HUDEP-2 (cell line): ENCODE measurements around the gene PXDN.
"Not testable (repeated sequence)": the region's sequence is repeated elsewhere in the genome, so short reads cannot be mapped to it uniquely, and the experiment has no call there.

Source experiments
- DNase-seq, 76 experiments: peaks; one replicate each; lab custom pipeline; 2025; ENCODE audit not compliant: unreplicated experiment in 76 of 76; lab: John Stamatoyannopoulos, UW

Gene PXDN

DNA sequence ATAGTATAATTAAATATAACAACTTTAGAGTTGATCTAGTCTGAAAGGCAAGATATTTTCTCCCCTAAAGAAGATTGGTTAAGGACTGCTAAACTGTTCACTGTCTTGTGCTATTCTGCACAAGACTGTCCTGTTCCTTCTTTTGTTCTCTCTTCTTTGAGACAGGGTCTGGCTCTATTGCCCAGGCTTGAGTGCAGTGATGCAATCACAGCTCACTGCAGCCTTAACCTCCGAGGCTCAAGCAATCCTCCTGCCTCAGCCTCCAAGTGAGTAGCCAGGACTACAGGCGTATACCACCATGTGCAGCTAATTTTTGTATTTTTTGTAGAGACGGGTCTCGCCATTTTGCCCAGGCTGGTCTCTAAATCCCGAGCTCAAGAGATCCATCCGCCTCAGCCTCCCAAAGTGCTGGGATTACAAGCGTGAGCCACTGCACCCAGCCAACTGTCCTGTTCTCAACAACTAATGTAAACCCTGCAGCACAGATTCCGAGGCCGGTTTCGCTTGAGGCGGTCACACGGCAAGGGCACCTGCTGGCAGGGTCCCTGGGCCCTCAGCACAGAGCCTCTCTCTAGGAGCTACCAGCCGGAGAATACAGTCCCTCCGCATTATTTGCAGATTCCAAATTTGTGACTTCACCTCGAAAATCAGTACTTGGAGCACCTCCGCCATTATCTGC lies 16.4 kb downstream of the PXDN start:
- no peak for DNase-seq

DNA sequence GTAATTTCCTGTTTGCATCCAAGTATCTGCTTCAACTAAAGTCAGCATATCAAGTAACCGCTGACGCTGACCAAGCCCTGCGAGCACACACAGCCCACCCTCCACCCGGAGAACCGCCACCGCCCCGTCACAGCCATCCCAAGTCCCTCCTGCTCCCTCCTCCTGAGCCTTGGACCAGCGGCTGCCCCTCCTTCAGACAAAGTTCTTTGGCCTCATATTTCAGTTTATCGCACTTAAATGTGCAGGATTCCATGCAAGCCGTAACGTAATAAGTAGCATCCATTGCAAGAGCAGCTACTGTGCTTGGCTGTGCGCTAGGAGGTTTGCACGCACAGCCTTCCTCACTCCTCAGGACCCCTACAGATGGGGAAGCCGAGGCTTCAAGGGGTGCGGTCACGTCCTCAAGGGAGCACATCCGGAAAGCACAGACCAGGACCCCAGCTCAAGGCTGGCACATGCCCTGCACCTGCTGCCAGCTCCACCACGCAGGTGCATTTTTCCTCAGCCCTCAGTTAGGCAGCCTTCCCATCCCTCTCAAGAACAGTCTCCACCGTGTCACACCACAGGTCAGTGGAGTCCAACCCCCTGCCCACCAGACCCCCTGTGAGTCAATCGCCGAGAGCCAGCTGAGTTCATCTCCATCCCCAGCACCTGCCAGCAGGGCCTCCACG lies 17.1 kb downstream of the PXDN start:
- DNase-seq, result no peak

DNA sequence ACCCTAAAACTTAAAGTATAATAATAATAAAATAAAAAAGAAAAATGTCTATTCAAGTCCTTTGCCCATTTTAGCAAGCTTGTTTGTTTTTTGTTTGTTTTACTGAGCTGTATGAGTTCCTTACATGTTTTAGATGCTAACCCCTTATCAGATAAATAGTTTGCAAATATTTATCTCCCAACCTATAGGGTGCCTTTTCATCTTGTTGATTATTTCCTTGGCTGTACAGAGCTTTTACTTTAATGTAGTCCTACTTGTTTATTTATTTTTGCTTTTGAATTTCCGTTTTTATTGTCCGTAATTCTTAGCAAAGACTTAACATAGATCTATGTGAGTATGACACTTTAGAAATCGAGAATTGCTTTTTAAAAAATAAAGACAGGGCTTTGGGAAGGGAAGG lies 17.8 kb downstream of the PXDN start:
- no peak for DNase-seq

DNA sequence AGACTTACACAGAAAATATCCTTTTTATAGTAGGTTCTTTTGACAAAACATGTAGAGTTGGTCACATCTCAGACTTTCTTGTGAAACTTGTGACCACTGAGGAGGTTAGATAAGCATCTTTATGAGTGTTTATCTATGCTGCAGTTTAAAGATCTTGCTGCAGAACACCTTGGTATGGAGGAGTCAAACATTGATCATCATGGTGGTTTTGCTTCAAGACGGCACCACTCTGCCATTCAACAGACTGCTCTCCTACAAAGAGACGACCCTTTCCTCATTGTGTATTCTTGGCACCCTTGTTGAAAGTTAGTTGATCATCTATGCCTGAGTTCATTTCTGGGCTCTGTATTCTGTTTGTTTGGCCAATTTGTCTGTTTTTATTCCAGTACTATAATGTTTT lies 20.0 kb downstream of the PXDN start:
- DNase-seq, result not testable (repeated sequence)

DNA sequence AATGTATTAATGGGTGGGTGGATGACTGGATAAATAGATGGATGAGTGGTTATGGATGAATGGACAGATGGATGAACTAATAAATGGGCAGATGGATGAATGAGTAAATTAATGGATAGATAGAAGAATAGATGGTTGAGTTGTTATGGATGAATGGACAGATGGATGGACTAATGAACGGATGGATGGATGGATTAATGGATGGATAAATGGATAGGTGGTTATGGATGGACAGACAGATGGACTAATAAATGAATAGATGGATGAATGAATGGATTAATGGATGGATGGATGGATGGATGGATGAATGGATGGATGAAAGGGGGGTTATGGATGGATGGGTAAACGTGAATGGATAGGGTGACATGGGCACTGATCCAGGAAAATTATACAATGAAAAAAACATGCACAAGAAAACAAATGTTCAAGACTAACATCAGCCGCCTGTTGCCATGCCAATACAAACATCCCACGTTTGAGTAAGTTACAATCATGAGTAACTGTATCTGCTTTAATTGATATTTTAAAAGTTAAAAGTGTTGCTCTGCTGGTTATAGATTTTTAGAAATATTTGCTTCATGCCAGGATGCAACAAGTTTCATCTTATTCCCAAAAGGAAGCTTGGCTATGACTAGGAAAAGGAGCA lies 20.8 kb downstream of the PXDN start:
- DNase-seq, result no peak

DNA sequence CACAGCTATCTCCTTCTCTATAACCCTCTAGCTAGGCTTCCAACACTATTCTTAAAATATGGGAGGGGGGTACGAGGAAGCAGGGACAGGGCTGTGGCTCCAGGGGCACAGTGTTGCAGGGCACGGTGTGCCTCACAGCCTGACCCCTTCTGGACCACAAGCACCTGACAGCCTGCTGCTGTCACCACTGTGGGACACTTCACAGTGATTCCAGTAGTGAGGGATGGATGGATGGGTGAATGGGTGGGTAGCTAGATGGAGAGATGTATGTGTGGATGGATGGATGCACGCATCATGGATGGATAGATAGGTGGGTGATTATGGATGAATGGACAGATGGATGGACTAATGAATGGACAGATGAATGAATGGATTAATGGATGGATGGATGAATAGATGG lies 21.6 kb downstream of the PXDN start:
- DNase-seq, result no peak

DNA sequence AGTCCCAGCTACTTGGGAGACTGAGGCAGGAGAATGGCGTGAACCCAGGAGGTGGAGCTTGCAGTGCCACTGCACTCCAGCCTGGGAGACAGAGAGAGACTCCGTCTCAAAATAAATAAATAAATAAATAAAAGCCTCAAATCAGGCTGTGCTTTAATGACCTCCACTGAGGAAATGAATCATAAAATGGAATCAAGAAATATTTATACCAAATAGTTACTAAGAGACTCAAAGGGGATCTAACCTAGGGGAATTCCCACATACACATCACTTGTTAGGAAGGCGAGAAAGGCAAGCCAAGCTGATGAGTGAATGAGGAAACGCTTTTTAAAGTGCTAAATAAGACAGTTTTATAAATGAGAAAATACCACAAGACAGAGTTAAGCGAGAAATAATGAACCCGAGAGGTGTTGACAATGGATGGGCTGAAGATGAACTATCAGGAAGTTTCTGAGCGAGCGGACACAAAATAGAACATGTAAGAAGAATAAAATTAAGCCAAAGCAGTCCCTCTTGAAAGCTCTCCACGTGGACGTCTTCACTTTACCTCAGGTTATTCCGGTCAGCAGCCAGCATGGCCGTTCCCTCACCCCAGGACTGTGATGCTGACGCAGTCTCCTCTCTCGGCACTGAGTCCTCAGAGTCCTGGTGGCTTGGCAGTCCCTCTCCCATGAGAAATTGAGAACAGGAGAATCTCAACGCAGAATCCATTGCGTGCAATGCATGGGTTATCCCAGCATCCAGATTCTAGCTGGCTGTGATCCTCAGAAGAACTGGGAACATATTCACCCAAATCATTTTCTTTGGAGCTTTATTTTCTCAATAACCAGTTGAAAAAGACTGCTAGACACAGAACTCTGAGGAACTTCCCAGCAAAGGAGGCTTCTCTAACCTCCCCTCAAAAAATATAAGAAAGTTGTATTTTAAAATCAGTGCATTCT lies 22.3 kb downstream of the PXDN start:
- DNase-seq, result no peak

DNA sequence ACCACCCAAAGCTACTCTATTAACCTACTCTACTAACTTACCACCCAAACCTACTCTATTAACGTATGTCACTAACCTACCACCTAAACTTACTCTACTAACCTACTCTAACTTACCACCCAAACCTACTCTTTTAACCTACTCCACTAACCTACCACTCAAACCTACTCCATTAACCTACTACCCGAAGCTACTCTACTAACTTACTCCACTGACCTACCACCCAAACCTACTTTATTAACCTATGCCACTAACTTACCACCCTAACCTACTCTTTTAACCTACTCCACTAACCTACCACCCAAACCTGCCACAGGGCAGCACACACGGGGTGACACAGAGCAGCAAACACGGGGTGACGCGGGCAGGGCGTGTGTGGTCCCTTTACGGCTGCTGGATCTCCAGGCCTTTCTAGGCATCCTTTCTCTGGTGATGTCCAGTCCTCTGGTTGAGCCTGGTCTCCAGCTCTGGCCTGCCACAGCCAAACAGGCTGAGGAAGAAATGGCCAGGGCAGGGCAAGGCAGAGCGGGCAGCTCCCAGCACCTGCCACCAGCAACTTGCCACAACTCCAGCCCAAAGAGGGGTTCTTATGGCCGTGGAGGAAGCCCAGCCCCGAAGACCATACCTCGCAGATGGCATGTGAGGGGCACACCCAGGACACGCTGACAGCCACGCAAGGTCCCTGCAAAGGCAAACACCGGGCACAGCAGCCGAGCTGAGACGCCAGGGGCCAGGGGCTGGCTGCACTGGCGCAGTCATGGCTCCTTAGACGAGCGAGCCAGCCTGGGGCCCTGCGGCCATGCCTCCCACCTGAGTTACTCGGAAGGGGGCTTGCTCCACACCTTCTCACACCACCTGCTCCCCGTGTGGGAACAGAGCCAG lies 25.7 kb downstream of the PXDN start:
- no peak for DNase-seq

DNA sequence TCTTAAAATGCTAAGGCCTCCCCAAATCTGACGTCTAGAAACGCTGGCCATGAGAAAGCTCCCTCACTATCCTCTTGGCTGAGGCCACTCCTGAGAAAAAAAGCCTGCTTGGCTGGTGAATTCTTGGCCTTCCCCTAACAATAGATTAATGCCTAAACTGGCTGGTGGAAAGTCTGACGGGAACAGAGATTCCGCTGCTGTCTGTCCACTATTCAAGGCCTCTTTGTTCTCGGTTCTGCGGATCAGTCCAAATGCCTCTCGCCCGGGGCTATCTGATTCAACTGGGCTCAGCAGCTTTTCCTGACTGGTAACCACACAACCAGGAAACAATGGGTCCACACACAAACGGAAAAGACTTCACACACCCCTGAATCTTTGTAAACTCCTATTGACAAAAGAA lies 27.2 kb downstream of the PXDN start:
- no peak for DNase-seq

DNA sequence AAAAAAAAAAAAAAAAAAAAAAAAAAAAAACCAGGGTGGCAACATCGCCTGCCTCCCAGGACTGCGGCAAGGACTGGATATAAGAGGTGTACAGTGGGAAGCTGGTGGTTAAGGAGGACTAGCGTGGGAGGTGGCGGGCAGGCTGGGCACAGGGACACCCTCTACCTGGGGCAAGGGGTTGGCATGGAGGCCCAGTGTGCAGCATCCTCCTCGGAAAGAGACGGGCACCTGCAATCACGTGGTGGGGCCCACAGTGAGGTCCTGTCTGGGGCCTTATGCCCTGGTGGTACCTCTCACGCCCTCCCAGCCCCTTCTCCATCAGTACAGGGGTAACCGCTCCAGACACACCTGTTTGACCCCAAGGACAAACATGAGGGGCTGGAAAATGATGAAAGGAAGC lies 27.9 kb downstream of the PXDN start:
- DNase-seq, result no peak

DNA sequence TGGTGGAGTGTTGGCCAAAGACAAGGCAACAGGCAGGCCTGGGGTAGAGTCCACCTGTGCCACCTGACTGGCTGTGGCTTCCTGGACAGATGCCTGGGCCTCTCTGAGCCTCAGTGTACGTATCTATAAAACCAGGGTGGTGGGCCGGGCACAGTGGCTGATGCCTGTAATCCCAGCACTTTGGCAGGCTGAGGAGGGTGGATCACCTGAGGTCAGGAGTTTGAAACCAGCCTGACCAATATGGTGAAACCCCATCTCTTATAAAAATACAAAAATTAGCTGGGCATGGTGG lies 28.4 kb downstream of the PXDN start:
- DNase-seq, result not testable (repeated sequence)

DNA sequence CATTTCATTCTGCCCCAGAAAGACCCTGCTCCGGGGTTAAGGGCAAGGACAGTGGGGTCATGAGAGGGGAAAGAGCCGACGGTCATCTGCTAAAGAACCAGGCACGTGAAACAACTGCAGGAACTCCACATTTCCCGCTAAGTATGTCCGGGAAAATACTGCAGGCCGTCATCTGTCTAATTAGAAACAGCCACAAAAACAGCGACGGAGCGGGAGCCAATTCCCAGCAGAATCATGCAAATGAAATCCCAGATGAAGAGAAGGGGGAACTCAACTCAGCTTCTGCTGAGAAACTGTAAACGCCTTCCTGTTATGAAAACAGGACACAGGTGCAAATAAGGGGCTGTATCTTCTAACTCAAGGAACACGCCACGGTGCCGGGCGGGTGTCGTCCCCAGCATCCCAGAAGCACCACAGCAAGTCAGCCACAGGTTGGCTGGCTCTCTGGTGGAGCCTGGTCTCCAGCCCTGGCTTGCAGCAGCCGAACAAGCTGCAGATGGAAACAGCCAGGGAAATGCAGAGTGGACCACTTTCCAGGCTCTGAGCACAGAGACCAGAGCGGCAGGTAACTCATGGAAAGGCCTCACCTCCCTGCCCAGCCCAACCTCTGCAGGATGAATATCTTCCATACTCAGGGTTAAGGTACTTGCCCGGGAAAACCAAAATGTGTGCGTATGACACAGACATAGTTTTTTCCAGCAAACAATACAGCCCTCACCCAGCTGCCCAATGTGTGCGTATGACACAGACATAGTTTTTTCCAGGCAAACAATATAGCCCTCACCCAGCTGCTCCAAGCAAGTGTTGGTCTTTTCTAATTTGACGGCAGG lies 28.9 kb downstream of the PXDN start:
- no peak for DNase-seq

DNA sequence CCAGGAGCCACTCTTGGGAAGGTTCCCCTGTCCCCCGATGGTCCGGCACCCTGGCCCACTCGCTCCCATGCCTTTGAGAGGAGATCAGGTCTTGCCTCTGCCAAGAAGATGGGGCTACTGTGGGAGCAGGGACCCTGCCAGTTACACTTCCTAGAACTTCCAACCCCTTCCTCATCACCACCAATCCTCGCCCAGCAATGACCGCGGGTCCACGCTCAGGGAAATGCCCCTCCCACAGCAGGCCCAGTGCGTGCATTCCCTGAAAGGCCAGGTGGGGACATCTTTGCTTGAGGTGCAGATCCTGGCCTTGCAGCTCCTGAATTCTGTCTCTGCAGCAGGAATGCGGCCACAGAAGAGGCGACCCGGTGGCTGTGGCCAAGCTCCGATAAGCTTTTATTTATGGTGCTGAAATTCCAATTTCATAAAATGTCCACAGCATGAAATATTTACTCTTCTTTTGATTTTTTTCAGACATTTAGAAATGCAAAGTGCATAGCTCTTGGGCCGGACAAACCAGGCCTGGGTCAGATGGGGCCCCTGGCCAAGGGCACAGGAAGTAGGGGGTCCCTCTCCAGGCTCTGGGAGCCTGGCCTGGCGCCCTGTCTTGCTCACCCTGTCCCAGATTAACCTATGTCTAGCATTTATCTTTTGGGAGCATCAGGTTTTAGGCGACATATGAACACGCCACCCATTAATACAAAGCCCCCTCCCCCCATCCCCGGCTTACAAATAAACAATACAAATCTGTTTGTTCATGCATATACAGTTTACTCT lies 29.8 kb downstream of the PXDN start:
- no peak for DNase-seq

DNA sequence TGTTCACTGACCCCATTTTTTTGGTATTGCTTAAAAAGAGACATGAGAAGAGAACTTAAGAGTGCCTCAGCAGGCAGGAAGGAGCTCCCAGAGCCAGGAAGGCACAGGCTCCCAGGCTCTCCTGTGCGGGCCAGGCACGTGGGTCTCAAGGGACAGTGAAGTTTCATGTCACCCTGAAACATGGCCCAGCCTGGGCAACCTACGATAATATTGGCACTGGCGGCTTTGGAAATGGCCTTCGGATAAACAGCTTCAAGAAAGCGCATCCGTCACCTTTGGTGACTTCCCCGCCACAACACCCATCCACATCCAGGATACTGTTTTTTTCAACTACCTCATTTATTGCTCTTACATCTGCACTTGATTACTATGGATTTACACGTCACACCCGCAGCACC lies 30.5 kb downstream of the PXDN start:
- no peak for DNase-seq

DNA sequence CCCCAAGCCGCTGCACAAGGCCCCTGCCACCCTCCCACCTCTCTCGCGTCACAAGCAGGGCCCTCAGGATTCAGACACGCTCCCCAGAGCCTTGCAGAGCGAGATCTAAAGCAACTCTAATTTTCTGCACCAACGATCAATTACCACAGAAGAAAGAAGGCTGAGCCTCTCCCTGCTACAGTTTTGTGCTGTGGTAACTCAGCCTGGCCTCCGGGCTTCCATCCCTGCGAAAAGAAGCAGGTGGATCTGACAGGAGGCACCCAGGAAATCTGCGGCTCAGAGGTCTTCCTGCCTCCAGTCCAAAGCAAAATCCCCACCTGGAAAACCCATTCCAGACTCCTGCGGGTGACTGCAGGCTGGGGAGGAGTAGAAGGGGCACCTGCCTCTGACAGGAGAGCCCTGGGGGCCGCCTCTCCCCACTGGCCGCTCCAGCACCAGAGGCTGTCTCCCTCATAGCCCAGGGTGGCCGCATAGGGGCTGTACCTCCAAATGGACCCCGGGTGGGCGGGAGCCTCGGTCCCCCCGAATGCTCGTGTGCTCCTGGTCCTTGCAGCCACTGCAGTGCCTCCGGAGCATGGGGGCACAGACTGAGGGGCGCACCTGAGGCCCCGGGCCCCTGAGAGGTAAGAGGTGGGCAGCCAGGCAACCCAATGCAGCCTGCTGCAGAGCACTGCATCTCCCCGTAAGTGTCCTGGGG lies 31.0 kb downstream of the PXDN start:
- no peak for DNase-seq

DNA sequence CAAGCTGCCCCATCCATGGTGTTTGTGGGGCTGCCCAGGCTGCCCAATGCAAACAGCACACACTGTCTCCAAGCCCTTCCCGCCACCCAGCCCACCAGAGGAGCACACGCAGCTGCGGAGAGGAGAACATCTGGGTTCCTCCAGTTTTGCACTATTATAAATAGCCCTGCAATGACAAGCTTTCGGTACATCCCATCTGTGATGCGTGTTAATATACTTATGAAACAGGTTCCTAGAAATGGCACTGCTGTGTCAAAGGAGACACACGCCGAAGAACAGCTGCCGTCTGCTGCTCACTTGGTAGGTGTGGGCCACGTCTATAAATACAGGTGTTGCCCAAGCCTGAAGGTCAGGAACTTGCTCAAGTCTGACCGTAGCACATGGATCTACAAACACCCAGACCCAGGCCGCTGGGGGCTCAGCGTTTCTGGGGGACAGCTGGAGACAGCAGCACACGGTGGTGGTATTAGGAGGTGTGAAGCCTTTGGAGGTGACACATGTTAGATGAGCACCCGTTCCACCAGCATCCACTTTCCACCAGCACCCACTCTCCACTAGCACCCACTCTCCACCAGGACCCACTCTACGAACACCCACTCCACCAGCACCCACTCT lies 34.3 kb downstream of the PXDN start:
- DNase-seq, result no peak

DNA sequence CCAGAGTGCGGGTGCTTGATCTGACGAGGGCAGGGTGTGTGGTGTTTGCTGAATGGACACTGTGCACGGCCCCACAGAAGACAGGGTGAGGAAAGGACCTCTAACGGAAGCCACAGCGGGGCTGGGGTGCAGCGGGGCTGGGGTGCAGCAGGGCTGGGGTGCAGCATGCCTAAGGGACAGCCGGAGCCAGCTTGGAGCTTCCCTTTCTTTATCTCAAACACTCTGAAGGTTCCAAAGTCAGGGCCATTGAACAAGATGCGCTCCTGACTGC lies 35.0 kb downstream of the PXDN start:
- no peak for DNase-seq
